K562 (cell line): Measurements from ENCODE around the gene POLR3K.

Experiments
- CTCF ChIP-seq, 3 experiments: IDR thresholded peaks in 2 of 3; conservative IDR thresholded peaks in 1 of 3; 2 replicates each; pipeline ENCODE4 v1.5.1; 2011 to 2012; ENCODE audit warnings: low read length in 3 of 3, mild to moderate bottlenecking in 3 of 3, control low read depth in 2 of 3, improper control_type of control experiment in 1 of 3, inconsistent platforms in 1 of 3, low read depth in 1 of 3, mixed read lengths in 1 of 3, moderate library complexity in 1 of 3; ENCODE audit not compliant: insufficient read depth in 2 of 3
- GABPB1 ChIP-seq: sonication (generic); formaldehyde crosslinking; IDR thresholded peaks from 2 replicates; pipeline ENCODE4 v1.8.0; 2022; ENCODE audit warnings: mild to moderate bottlenecking, missing genetic modification reagents
- HSF4 ChIP-seq: fragments of 250-450 bp; sonication (Bioruptor Pico); IDR thresholded peaks from 2 replicates; pipeline ENCODE4 v2.1.2; 2022; ENCODE audit warnings: mild to moderate bottlenecking, moderate library complexity, borderline replicate concordance
- POLR2A ChIP-seq: fragments of 450-650 bp; conservative IDR thresholded peaks from 2 replicates; pipeline ENCODE4 v1.6.1; 2016
- YY1 ChIP-seq, 3 experiments: IDR thresholded peaks; 2 replicates each; pipeline ENCODE4 v1.6.1; 2011; ENCODE audit warnings: low read length in 2 of 3, mild to moderate bottlenecking in 2 of 3, moderate library complexity in 2 of 3, borderline replicate concordance in 1 of 3, control low read depth in 1 of 3, low read depth in 1 of 3; ENCODE audit not compliant: insufficient read depth in 3 of 3, insufficient replicate concordance in 2 of 3, control insufficient read depth in 1 of 3, insufficient read length in 1 of 3; ENCODE audit errors: extremely low read depth in 1 of 3
- ZC3H4 ChIP-seq: sonication (generic); formaldehyde crosslinking; IDR thresholded peaks from 2 replicates; pipeline ENCODE4 v1.9.0; 2021; ENCODE audit warnings: missing genetic modification reagents, borderline replicate concordance

- TF ChIP-seq YY1 (IDR thresholded peaks at IDR 0.05; ENCODE audit: borderline replicate concordance in 1 of 3, control insufficient read depth in 1 of 3, extremely low read depth in 1 of 3, insufficient read depth in 3 of 3, insufficient read length in 1 of 3, insufficient replicate concordance in 2 of 3, low read depth in 1 of 3, low read length in 2 of 3) (no peak), HSF4 (no peak), CTCF (IDR thresholded peaks at IDR 0.05 in 2 of 3, conservative IDR thresholded peaks at IDR 0.05 in 1 of 3; ENCODE audit: insufficient read depth in 2 of 3, low read depth in 1 of 3, low read length in 3 of 3) (no peak), ZC3H4 (CRISPR knock-in tag) (no peak), POLR2A (no peak), GABPB1 (CRISPR knock-in tag) (no peak)
These were observed 10.7 kb downstream of the POLR3K start for GRCh38 chr16:42691-43090.
